ENCODE data around the gene SRRM3.
A peak's percentile ranks its signal among the peaks of the same experiment; 100 is the strongest.

Gene SRRM3

DNA sequence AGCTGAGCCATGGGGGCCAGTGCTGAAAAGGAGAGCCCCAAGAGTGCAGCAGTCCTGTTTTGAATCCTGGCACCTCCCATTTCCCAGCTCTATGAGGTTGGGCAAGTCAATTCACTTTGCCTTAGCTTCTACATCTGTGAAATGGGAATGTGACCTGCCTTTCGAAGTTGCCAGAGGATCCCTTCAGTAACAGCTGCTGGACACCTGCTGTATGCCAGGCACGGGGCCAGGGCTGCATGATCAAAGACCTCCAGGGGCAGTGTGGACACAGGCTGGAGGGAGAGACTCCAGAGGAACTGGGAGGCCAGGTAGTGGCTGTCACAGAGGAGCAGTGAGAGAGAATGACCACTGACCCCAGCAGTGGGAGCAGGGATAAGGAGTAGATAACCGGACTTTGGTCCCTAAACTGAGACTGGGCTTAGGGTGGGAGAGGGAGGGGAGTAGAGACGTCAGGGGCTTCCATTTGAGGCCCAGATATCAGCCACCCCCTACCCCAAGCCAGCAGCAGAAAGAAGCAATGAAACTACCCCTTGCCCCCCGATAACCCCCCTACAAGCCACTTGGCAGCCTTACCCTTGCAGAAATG lies 45.2 kb downstream of the SRRM3 start:
- Histone ChIP-seq H3K27me3 (ENCODE audit: insufficient read depth, low read length) (peaks cover 6% of the 10 kb centered on the region), H3K36me3 (ENCODE audit: insufficient read depth, low read length) (no peaks in the 10 kb centered on the region), H3K4me3 (ENCODE audit: low read depth, low read length) (no peak overlapping the region), H3K79me2 (ENCODE audit: control insufficient read depth, insufficient read depth, low read length, unreplicated experiment) (no peaks in the 10 kb centered on the region), H2AFZ (ENCODE audit: low read length, unreplicated experiment) (no peak overlapping the region), H3K4me1 (ENCODE audit: control insufficient read depth, insufficient read depth, low read length, unreplicated experiment) (peaks cover 6% of the 10 kb centered on the region), H3K27ac (ENCODE audit: low read depth, low read length) (no peak overlapping the region)

DNA sequence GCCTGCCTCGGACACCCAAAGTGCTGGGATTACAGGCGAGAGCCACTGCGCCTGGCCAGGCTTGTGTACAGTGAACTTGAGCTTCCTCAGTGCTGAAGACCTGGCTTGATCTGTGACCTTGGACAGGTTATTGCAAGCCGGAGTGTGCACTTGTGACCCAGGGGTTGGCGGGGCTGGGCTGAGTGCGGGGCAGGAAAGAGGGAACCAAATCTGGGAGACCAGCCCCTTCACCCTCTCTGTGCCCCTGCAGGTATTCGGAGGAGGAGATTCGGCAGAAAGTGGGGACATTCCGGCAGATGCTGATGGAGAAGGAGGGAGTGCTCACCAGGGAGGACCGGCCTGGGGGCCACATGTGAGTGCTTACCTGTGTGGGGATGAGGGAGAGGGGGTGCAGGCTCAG lies 46.2 kb downstream of the SRRM3 start:
- Histone ChIP-seq H2AFZ (ENCODE audit: low read length, unreplicated experiment) (no peak overlapping the region), H3K4me3 (ENCODE audit: low read depth, low read length) (no peak overlapping the region), H3K27ac (ENCODE audit: low read depth, low read length) (no peak overlapping the region), H3K36me3 (ENCODE audit: insufficient read depth, low read length) (no peaks in the 10 kb centered on the region), H3K4me1 (ENCODE audit: control insufficient read depth, insufficient read depth, low read length, unreplicated experiment) (peaks cover 6% of the 10 kb centered on the region), H3K27me3 (ENCODE audit: insufficient read depth, low read length) (peaks cover 6% of the 10 kb centered on the region), H3K79me2 (ENCODE audit: control insufficient read depth, insufficient read depth, low read length, unreplicated experiment) (no peaks in the 10 kb centered on the region)

DNA sequence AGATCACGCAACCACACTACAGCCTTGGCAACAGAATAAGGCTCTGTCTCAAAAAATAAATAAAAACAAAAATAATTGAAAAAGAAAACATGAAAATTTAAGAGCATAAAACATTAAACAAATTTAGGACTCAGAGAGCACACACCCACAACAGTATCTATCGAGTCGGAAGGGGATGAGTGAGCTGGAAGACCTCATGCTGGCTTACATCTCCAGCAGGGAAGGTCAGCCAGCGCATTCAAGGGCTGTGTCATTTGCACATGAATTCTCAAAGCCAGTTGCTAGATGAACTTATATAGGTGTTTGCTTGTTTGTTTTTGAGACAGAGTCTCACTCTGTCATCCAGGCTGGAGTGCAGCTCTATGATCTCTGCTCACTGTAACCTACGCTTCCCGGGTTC lies 50.3 kb downstream of the SRRM3 start:
- H3K27me3 ChIP-seq (ENCODE audit: insufficient read depth, low read length) = no peaks in the 10 kb centered on the region
- H2AFZ ChIP-seq (ENCODE audit: low read length, unreplicated experiment) = no peak overlapping the region
- H3K79me2 ChIP-seq (ENCODE audit: control insufficient read depth, insufficient read depth, low read length, unreplicated experiment) = no peaks in the 10 kb centered on the region
- H3K27ac ChIP-seq (ENCODE audit: low read depth, low read length) = no peak overlapping the region
- H3K36me3 ChIP-seq (ENCODE audit: insufficient read depth, low read length) = no peaks in the 10 kb centered on the region
- H3K4me1 ChIP-seq (ENCODE audit: control insufficient read depth, insufficient read depth, low read length, unreplicated experiment) = peaks cover 6% of the 10 kb centered on the region
- no peak overlapping the region for H3K4me3 ChIP-seq (ENCODE audit: low read depth, low read length)

DNA sequence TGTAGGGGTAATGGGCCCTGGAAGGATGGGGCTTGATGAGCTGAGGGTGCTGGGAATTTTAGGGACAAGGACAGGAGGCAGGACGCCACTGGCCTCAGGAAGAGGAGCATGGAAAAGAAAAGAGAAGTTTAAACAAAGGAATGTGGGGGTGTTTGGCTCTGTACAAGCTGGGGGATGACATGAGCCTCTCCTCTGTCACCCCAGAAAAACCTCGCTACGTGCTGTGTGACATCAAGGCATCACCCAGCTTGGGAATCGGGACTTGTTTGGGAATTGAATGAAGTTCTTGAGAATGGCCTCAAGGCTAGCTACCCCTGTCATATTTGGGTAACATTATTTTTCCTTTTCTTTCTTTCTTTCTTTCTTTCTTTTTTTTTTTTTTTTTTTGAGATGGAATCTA lies 53.1 kb downstream of the SRRM3 start:
- Histone ChIP-seq H3K4me1 (ENCODE audit: control insufficient read depth, insufficient read depth, low read length, unreplicated experiment) (peaks cover 6% of the 10 kb centered on the region), H3K36me3 (ENCODE audit: insufficient read depth, low read length) (no peaks in the 10 kb centered on the region), H3K27ac (ENCODE audit: low read depth, low read length) (no peak overlapping the region), H3K79me2 (ENCODE audit: control insufficient read depth, insufficient read depth, low read length, unreplicated experiment) (no peaks in the 10 kb centered on the region), H3K4me3 (ENCODE audit: low read depth, low read length) (no peak overlapping the region), H3K27me3 (ENCODE audit: insufficient read depth, low read length) (peaks cover 11% of the 10 kb centered on the region; the same call in 1 of the 2 replicates), H2AFZ (ENCODE audit: low read length, unreplicated experiment) (no peak overlapping the region)

DNA sequence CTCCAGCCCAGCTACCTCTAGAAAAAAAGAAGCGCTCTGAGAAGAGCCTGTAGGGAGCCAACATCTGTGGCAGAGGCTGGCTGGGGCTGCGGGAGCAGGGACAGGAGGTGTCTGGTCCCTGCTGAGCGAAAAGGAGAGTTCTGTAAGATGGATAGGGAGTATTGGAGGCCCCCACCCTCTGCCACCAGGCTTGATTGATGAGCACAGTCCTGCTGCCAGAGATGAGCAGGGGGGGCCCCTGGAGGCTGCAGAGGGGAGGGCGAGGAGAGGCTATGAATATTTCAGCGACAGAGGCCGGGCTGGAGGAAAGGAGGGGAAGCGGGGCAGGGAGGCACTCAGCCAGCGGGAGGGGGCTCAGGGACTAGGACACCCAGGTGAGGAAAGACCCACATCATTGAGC lies 56.3 kb downstream of the SRRM3 start:
- Histone ChIP-seq H3K36me3 (ENCODE audit: insufficient read depth, low read length) (no peaks in the 10 kb centered on the region), H2AFZ (ENCODE audit: low read length, unreplicated experiment) (no peak overlapping the region)

DNA sequence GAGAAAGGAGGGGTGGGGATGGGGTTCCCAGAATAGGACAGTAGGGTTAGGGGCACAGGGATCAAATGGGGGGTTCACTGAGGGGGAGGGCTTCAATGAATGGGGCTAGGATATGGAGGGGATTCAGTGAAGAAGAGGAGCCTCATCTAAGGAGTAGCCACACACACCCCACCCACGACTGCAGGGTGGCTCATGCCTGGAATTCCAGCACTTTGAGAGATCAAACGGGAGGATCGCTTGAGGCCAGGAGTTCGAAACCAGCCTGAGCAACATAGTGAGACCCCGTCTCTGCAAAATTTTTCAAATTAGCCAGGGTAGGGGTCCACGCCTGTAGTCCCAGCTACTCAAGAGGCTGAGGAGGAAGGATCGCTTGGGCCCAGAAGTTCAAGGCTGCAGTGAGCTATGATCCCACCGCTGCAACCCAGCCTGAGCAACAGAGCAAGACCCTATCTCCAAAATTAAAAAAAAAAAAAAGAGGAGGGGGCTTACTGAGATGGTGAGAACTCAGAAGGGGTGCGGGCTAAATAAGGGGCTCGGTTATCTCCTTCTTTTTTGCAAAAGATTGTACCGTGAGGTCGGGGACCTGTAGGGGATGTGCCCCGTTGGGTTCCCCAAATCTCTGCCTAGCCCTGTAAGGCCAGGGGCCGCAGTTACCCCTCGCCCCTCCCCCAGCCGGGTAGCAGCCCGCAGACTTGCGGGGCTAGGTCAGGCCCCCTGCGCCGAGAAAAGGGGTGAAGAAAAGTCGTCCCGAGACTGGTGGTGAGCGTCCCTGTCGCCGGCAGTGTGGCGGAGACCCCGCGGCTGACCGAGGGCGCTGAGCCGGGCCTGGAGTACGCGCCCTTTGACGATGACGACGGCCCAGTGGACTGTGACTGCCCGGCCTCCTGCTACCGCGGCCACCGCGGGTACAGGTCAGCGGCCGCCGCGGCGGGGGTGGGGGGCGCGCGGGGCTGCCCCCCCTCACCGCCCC lies 57.7 kb downstream of the SRRM3 start:
- no peaks in the 10 kb centered on the region for H3K36me3 ChIP-seq (ENCODE audit: insufficient read depth, low read length)
- H3K27me3 ChIP-seq (ENCODE audit: insufficient read depth, low read length) = peaks cover 21% of the 10 kb centered on the region; the same call in 1 of the 2 replicates
- H3K27ac ChIP-seq (ENCODE audit: low read depth, low read length) = no peak overlapping the region
- H3K4me3 ChIP-seq (ENCODE audit: low read depth, low read length) = peak overlapping the region; percentile 51
- H3K79me2 ChIP-seq (ENCODE audit: control insufficient read depth, insufficient read depth, low read length, unreplicated experiment) = no peaks in the 10 kb centered on the region
- H3K4me1 ChIP-seq (ENCODE audit: control insufficient read depth, insufficient read depth, low read length, unreplicated experiment) = no peaks in the 10 kb centered on the region
- H2AFZ ChIP-seq (ENCODE audit: low read length, unreplicated experiment) = peak overlapping the region; percentile 32

More for the DNA sequence above, 56.3 kb downstream of the SRRM3 start:
- Histone ChIP-seq H3K4me1 (ENCODE audit: control insufficient read depth, insufficient read depth, low read length, unreplicated experiment) (no peaks in the 10 kb centered on the region), H3K4me3 (ENCODE audit: low read depth, low read length) (no peak overlapping the region), H3K27me3 (ENCODE audit: insufficient read depth, low read length) (peaks cover 21% of the 10 kb centered on the region; the same call in 1 of the 2 replicates), H3K27ac (ENCODE audit: low read depth, low read length) (no peak overlapping the region), H3K79me2 (ENCODE audit: control insufficient read depth, insufficient read depth, low read length, unreplicated experiment) (no peaks in the 10 kb centered on the region)

DNA sequence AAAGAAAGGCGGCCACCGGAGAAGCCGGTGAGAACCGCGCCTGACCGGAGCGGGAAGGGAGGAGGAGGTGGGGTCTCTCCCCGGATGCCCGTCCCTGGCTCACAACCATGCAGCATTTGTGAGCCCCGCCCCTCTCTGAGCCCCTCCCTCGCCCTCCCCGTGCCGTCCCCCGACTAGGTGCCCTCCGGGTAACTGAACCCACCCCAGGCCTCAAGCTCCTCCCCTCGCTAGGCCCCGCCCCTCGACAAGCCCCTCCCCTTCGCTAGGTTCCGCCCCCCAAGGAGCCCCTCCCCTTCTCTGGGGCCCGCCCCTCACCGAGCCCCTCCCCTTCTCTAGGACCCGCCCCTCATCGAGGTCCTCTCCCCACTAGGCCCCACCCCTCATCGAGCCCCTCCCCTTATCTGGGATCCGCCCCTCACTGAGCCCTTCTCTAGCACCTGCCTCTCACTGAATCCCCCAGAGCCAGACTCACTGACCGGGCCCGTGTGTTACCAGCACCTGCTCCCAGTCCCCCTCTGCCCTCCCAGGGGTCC lies 58.5 kb downstream of the SRRM3 start:
- H3K79me2 ChIP-seq (ENCODE audit: control insufficient read depth, insufficient read depth, low read length, unreplicated experiment) = no peaks in the 10 kb centered on the region
- no peak overlapping the region for H3K27ac ChIP-seq (ENCODE audit: low read depth, low read length)
- no peaks in the 10 kb centered on the region for H3K36me3 ChIP-seq (ENCODE audit: insufficient read depth, low read length)
- H2AFZ ChIP-seq (ENCODE audit: low read length, unreplicated experiment) = no peak overlapping the region
- H3K4me3 ChIP-seq (ENCODE audit: low read depth, low read length) = peak overlapping the region; percentile 51; the same call in 1 of the 2 replicates
- H3K27me3 ChIP-seq (ENCODE audit: insufficient read depth, low read length) = peaks cover 21% of the 10 kb centered on the region; the same call in 1 of the 2 replicates
- no peaks in the 10 kb centered on the region for H3K4me1 ChIP-seq (ENCODE audit: control insufficient read depth, insufficient read depth, low read length, unreplicated experiment)

DNA sequence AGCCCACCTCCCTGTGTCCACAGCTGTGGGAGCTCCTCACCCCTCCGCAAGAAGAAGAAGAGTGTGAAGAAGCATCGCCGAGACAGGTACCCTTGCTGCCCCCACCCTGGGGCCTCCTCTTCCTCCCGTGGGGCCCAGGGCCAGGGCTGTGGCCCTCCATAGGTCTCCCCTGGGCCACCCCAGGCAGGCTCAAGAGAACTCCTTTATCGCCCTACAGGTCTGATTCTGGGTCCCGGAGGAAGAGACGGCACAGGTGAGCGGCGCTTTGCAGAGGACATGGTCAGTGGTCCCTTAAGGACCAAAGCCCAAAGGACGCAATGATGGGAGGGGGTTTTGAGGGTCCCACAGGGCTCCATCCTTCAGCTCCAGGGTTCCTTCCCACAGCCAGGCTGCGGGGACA lies 59.6 kb downstream of the SRRM3 start:
- no peak overlapping the region for H3K4me3 ChIP-seq (ENCODE audit: low read depth, low read length)
- no peaks in the 10 kb centered on the region for H3K36me3 ChIP-seq (ENCODE audit: insufficient read depth, low read length)
- H3K4me1 ChIP-seq (ENCODE audit: control insufficient read depth, insufficient read depth, low read length, unreplicated experiment) = no peaks in the 10 kb centered on the region

DNA sequence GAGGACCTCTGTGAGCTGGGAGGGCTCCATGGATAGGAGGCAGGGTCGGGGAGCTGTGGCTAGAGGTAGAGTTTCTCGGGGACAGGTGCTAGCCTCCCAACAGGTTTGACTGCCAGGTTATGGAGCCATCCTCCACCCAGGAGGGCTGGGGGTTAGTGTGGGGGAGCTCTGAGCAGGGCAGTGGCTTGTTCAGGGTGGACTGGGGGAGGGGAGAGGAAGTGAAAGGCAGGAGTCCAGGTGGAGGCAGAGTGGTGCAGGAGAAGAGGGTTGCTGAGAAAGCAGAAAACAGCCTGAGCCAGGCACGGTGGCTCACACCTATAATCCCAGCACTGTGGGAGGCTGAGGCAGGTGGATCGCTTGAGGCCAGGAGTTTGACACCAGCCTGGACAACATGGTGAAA lies 60.2 kb downstream of the SRRM3 start:
- H3K79me2 ChIP-seq (ENCODE audit: control insufficient read depth, insufficient read depth, low read length, unreplicated experiment) = no peaks in the 10 kb centered on the region
- H3K4me1 ChIP-seq (ENCODE audit: control insufficient read depth, insufficient read depth, low read length, unreplicated experiment) = peaks cover 3% of the 10 kb centered on the region
- peaks cover 24% of the 10 kb centered on the region for H3K27me3 ChIP-seq (ENCODE audit: insufficient read depth, low read length)
- H3K4me3 ChIP-seq (ENCODE audit: low read depth, low read length) = no peak overlapping the region
- H2AFZ ChIP-seq (ENCODE audit: low read length, unreplicated experiment) = no peak overlapping the region
- H3K27ac ChIP-seq (ENCODE audit: low read depth, low read length) = no peak overlapping the region
- no peaks in the 10 kb centered on the region for H3K36me3 ChIP-seq (ENCODE audit: insufficient read depth, low read length)

More for the DNA sequence above, 59.6 kb downstream of the SRRM3 start:
- Histone ChIP-seq H3K79me2 (ENCODE audit: control insufficient read depth, insufficient read depth, low read length, unreplicated experiment) (no peaks in the 10 kb centered on the region), H3K27ac (ENCODE audit: low read depth, low read length) (no peak overlapping the region), H3K27me3 (ENCODE audit: insufficient read depth, low read length) (peaks cover 21% of the 10 kb centered on the region; the same call in 1 of the 2 replicates), H2AFZ (ENCODE audit: low read length, unreplicated experiment) (no peak overlapping the region)

DNA sequence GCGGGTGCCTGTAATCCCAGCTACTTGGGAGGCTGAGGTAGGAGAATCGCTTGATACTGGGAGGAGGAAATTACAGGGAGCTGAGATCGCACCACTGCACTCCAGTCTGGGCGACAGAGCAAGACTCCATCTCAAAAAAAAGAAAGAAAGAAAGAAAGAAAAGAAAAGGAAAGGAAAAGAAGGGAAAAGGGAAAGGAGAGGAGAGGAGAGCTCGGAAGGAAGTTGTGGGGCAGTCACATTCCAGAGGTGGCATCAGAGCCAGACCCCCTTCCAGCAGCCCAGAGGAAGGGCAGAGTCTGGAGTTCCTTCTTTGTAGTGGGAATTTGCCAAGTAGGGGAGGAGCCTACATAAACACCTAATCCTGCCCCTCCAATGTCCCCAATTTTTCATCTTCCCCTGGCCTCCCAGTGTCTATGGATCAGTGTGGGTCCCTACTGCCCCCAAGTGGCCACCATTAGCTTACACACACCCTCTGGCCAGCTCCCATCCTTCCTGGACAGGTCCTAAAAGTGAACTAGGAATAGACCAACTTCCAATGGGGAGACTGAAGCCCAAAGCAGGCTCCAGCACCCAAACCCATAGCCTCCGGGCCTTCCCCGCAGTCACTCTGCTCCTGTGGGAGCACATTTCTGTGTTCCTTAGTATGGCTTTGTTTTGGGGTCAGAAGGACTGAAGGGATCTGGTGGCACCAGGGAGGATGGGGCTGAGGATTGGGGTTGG lies 61.1 kb downstream of the SRRM3 start:
- no peaks in the 10 kb centered on the region for H3K79me2 ChIP-seq (ENCODE audit: control insufficient read depth, insufficient read depth, low read length, unreplicated experiment)
- no peak overlapping the region for H3K27ac ChIP-seq (ENCODE audit: low read depth, low read length)
- H3K27me3 ChIP-seq (ENCODE audit: insufficient read depth, low read length) = peaks cover 32% of the 10 kb centered on the region
- no peak overlapping the region for H2AFZ ChIP-seq (ENCODE audit: low read length, unreplicated experiment)
- no peaks in the 10 kb centered on the region for H3K36me3 ChIP-seq (ENCODE audit: insufficient read depth, low read length)
- no peak overlapping the region for H3K4me3 ChIP-seq (ENCODE audit: low read depth, low read length)
- peaks cover 4% of the 10 kb centered on the region for H3K4me1 ChIP-seq (ENCODE audit: control insufficient read depth, insufficient read depth, low read length, unreplicated experiment)
